Spleen (tissue), 11 donors: ENCODE results near the gene ATP8A2. TPM values are rescaled to one million over a fixed set of nuclear protein-coding genes. Genes with fewer than 3 reads are reported as not detected.

Experiments used
- DNase-seq: peaks from one replicate; pipeline ENCODE4 v3.0.0-alpha.2; 2020
- H3K27ac ChIP-seq, 8 donors: fragments of 200-600 bp; sonication (generic) in 7 of 8; 1 replicate in 4 of 8; 2 replicates in 4 of 8; pipeline versions ENCODE4 v1.5.0 to v1.8.0; 2016 to 2021; ENCODE audit warnings: inconsistent platforms in 4 of 8, mild to moderate bottlenecking in 4 of 8, moderate library complexity in 1 of 8
- H3K27me3 ChIP-seq, 7 donors: fragments of 200-600 bp; sonication (generic) in 6 of 7; replicated peaks in 1 of 7; 1 replicate in 4 of 7; 2 replicates in 3 of 7; pipeline versions ENCODE4 v1.5.0 to v1.8.0; 2016 to 2021; ENCODE audit warnings: inconsistent platforms in 3 of 7, mild to moderate bottlenecking in 1 of 7
- H3K36me3 ChIP-seq, 6 donors: fragments of 200-600 bp; sonication (generic) in 5 of 6; 1 replicate in 4 of 6; 2 replicates in 2 of 6; pipeline versions ENCODE4 v1.5.0 to v1.8.0; 2016 to 2021; ENCODE audit warnings: inconsistent platforms in 2 of 6
- H3K4me1 ChIP-seq, 6 donors: fragments of 200-600 bp; sonication (generic) in 5 of 6; 1 replicate in 3 of 6; 2 replicates in 3 of 6; pipeline versions ENCODE4 v1.5.0 to v1.8.0; 2016 to 2021; ENCODE audit warnings: inconsistent platforms in 3 of 6
- H3K4me3 ChIP-seq, 8 donors: fragments of 200-600 bp; sonication (generic) in 7 of 8; 1 replicate in 4 of 8; 2 replicates in 4 of 8; pipeline versions ENCODE4 v1.5.0 to v1.8.0; 2016 to 2021; ENCODE audit warnings: inconsistent platforms in 4 of 8, mild to moderate bottlenecking in 4 of 8, moderate library complexity in 2 of 8
- H3K9me3 ChIP-seq, 8 donors: fragments of 200-600 bp; sonication (generic) in 7 of 8; 1 replicate in 4 of 8; 2 replicates in 4 of 8; pipeline versions ENCODE4 v1.5.0 to v1.8.0; 2016 to 2021; ENCODE audit warnings: inconsistent platforms in 4 of 8
- CTCF ChIP-seq, 11 experiments: fragments of 200-600 bp in 7 of 11; fragments of 450-650 bp in 4 of 11; sonication (generic) in 4 of 11; IDR thresholded peaks in 8 of 11; conservative IDR thresholded peaks in 3 of 11; 1 replicate in 7 of 11; 2 replicates in 4 of 11; pipeline versions ENCODE4 v1.4.0 to v1.8.0; 2016 to 2021; ENCODE audit warnings: antibody characterized with exemption in 11 of 11, inconsistent platforms in 4 of 11, mild to moderate bottlenecking in 1 of 11
- POLR2A ChIP-seq, 3 donors: fragments of 450-650 bp; IDR thresholded peaks; one replicate each; pipeline ENCODE4 v1.5.1; 2017; ENCODE audit warnings: antibody characterized with exemption in 3 of 3, mild to moderate bottlenecking in 1 of 3
- POLR2AphosphoS5 ChIP-seq, 3 donors: sonication (generic); formaldehyde crosslinking; IDR thresholded peaks; one replicate each; pipeline ENCODE4 v1.5.1; 2017; ENCODE audit warnings: antibody characterized with exemption in 3 of 3
- WGBS, 5 donors: extraction: QIAGEN DNeasy Blood & Tissue Kit in 3 of 5; methylation state at CpG; one replicate each; pipeline versions ENCODE4 v1.1.5 to v1.1.7; 2013 to 2018; 5-methylcytosine and 5-hydroxymethylcytosine counted together
- intact Hi-C: fragments of 100-400 bp; cut with DNase I; formaldehyde crosslinking; loops from one replicate; pipeline ENCODE4 v1.15.0; 2023; ENCODE audit warnings: low total_unique reads
- polyA plus RNA-seq, 3 donors: library from polyadenylated mRNA; stranded (reverse); fragments of 200-250 nt; gene quantifications; one replicate each; pipeline ENCODE4 v1.2.1, GENCODE V29; 2013
- total RNA-seq, 7 donors: library from RNA; depleted of rRNA in 3 of 7; stranded (reverse); fragments of >200 nt in 3 of 7; fragmentation: NEBNext Ultra II Directional in 4 of 7; extraction: Animal tissue kit (Norgen Biotek cat#: 25700) in 4 of 7; gene quantifications; one replicate each; pipeline versions ENCODE4 v1.1.0 to v1.2.1, GENCODE V29; 2016 to 2021
- donor health status: healthy with polysubstance abuse.
- donor health status: DM: no; HTN: no; CAD: no; lungs with moderate emphysema.
- donor health status: DM: no; HTN: no; CAD: no.
- donor health status: Bipolar disorder and iron deficiency.
- donor health status: healthy.
- donor health status: DM: no; HTN: no; CAD: no.
- donor health status: DM: yes; HTN: yes; CAD: no.

ATP8A2 gene
- total and polyA plus RNA-seq, 10 donors: 0.09 to 0.46 (median 0.25) TPM

DNA sequence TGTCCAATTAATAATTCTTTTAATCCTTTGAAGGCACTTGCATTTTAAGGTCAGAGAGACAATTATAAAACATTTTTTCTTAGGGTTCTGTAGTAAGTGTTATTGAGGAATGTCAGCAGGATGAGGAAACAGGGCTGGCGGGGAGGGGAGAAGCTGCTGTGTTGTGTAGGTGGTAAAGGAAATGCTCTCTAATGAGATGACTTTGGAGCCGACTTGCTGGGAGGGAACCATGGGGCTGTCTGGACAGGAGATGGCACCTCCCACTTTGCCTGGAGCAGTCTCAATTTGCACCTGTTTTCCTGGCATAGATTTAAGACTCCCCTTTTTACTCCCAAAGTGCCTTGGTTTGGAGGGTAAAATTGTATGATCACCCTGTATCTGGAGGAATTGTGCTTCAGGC is 230.4 kb downstream of the ATP8A2 start:
- Histone ChIP-seq H3K4me3 (no peak overlapping the region), H3K36me3 (no peaks in the 10 kb centered on the region), H3K4me1 (no peaks in the 10 kb centered on the region), H3K9me3 (no peaks in the 10 kb centered on the region), H3K27ac (no peak overlapping the region), H3K27me3 (peaks cover 0 to 34% (median 0%) of the 10 kb centered on the region in 7 donors)
- DNase-seq: no peak
- intact Hi-C loops: no loop called here
- no peak for TF ChIP-seq CTCF (IDR thresholded peaks at IDR 0.05 in 8 of 11, conservative IDR thresholded peaks at IDR 0.05 in 3 of 11)
- TF ChIP-seq POLR2AphosphoS5 (IDR thresholded peaks at IDR 0.05): no peak
- no peak for TF ChIP-seq POLR2A (IDR thresholded peaks at IDR 0.05)
- WGBS, 5 donors: 21 to 34% (median 30%) methylated on average over 2 of the region's 2 CpGs

DNA sequence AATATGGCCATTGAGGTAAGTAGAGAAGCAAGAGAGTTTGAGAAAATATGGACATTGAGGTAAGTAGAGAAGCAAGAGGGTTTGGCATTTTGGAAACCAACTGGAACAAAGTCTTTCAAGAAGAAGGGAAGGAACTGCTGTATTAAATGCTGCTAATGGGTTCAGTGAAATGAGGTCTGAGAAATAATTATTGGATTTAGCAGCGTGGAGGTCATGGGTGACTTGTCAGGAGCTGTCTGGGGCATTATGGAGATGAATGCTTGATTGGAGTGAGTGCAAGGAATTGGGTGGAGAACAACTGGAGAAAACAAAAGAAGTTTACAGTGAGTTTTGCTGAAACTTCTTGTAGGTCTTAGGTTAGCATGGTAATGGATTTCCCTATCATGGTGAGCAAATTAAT is 232.3 kb downstream of the ATP8A2 start:
- H3K27ac ChIP-seq: no peak overlapping the region
- H3K4me3 ChIP-seq: no peak overlapping the region
- TF ChIP-seq CTCF (IDR thresholded peaks at IDR 0.05 in 8 of 11, conservative IDR thresholded peaks at IDR 0.05 in 3 of 11) (no peak), POLR2AphosphoS5 (IDR thresholded peaks at IDR 0.05) (no peak), POLR2A (IDR thresholded peaks at IDR 0.05) (no peak)
- no peaks in the 10 kb centered on the region for H3K4me1 ChIP-seq
- H3K9me3 ChIP-seq: no peaks in the 10 kb centered on the region
- 55 to 67% (median 60%) methylated on average over 1 of the region's 1 CpG for WGBS, 5 donors
- peaks cover 0 to 27% (median 0%) of the 10 kb centered on the region in 7 donors for H3K27me3 ChIP-seq
- intact Hi-C loops: no loop called here
- H3K36me3 ChIP-seq: no peaks in the 10 kb centered on the region
- DNase-seq: no peak

DNA sequence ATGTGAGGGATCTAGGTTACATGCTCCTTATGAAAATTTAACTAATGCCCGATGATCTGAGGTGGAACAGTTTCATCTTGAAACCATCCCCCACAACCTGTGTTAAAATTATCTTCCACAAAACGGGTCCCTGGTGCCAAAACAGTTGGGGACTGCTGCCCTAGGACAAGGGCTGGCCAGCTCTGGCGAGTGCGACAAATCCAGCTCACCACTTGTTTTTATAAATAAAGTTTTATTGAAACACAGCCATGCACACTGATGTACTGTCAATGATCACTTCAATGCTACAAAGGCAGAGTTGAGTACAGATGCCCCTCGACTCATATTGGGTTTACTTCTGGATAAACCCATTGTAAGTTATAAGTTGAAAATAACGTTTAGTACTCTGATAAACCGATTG is 235.3 kb downstream of the ATP8A2 start:
- Histone ChIP-seq H3K4me1 (no peaks in the 10 kb centered on the region), H3K27ac (no peak overlapping the region), H3K9me3 (peaks cover 0 to 15% (median 5%) of the 10 kb centered on the region in 8 donors), H3K36me3 (no peaks in the 10 kb centered on the region), H3K27me3 (peaks cover 0 to 13% (median 0%) of the 10 kb centered on the region in 7 donors), H3K4me3 (no peak overlapping the region)
- no peak for TF ChIP-seq CTCF (IDR thresholded peaks at IDR 0.05 in 8 of 11, conservative IDR thresholded peaks at IDR 0.05 in 3 of 11)
- TF ChIP-seq POLR2A (IDR thresholded peaks at IDR 0.05): no peak
- no peak for TF ChIP-seq POLR2AphosphoS5 (IDR thresholded peaks at IDR 0.05)
- intact Hi-C loops: no loop called here
- 78 to 89% (median 78%) methylated on average over 7 of the region's 7 CpGs for WGBS, 5 donors
- DNase-seq: no peak

DNA sequence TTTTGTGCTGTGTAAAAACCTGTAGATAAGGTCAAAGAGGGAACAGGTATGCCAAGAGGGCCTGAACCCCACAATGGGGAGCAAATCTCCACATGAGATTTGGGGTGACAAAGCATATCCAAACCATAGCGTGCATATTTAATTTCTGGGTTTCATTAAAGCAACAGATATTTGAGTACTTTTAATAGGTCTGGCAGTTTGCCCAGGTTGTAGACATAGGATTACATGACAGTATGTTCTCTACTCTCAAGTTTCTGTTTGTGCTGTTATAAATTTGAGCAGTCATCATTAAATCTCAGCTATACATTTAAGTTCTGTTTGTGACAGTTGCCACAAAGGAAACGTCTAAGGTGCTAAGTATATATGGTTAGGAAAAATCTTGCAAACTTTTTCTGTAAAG is 236.4 kb downstream of the ATP8A2 start:
- no peak overlapping the region for H3K27ac ChIP-seq
- TF ChIP-seq POLR2AphosphoS5 (IDR thresholded peaks at IDR 0.05) (no peak), CTCF (IDR thresholded peaks at IDR 0.05 in 8 of 11, conservative IDR thresholded peaks at IDR 0.05 in 3 of 11) (no peak), POLR2A (IDR thresholded peaks at IDR 0.05) (no peak)
- no peak for DNase-seq
- H3K27me3 ChIP-seq: peaks cover 0 to 2% (median 0%) of the 10 kb centered on the region in 7 donors
- 67 to 82% (median 71%) methylated on average over 2 of the region's 2 CpGs for WGBS, 5 donors
- peaks cover 0 to 15% (median 5%) of the 10 kb centered on the region in 8 donors for H3K9me3 ChIP-seq
- no peak overlapping the region for H3K4me3 ChIP-seq
- H3K4me1 ChIP-seq: no peaks in the 10 kb centered on the region
- no peaks in the 10 kb centered on the region for H3K36me3 ChIP-seq
- intact Hi-C loops: no loop called here
